GM18873 (cell line): ENCODE measurements around the gene PDZRN4.
"Not testable (repeated sequence)": the region's sequence is repeated elsewhere in the genome, so short reads cannot be mapped to it uniquely, and the experiment has no call there.

Source experiments
- ATAC-seq: cut with Tn5 transposase; IDR thresholded peaks from one replicate; pipeline ENCODE4 v1.9.1; 2021; ENCODE audit warnings: mild to moderate bottlenecking, moderate library complexity, moderate number of reproducible peaks; ENCODE audit not compliant: unreplicated experiment, low FRiP score

PDZRN4 gene

GRCh38 chr12:41277946-41278267, 89.8 kb downstream of the PDZRN4 start:
- no peak for ATAC-seq

DNA sequence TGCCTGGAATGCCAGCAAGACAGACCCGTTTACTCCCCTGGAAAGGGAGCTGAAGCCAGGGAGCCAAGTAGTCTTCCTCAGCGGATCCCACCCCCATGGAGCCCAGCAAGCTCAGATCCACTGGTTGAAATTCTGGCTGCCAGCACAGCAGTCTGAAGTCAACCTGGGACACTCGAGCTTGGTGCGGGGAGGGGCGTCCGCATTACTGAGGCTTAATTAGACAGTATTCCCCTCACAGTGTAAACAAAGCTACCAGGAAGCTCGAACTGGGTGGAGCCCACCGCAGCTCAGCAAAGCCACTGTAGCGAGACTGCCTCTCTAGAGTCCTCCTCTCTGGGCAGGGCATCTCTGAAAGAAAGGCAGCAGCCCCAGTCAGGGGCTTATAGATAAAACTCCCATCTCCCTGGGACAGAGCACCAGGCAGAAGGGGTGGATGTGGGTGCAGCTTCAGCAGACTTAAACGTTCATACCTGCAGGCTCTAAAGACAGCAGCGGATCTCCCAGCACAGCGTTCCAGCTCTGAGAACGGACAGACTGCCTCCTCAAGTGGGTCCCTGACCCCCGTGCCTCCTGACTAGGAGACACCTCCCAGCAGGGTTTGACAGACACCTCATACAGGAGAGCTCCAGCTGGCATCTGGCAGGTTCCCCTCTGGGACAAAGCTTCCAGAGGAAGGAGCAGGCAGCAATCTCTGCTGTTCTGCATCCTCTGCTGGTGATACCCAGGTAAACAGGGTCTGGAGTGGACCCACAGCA, 92.4 kb downstream of the PDZRN4 start:
- ATAC-seq = not testable (repeated sequence)

DNA sequence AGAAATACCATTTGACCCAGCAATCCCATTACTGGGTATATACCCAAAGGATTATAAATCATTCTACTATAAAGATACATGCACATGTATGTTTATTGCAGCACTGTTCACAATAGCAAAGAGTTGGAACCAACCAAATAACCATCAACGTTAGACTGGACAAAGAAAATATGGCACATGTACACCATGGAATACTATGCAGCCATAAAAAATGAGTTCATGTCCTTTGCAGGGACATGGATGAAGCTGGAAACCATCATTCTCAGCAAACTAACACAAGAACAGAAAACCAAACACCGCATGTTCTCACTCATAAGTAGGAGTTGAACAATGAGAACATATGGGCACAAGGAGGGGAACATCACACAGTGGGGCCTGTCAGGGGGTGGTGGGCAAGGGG, 97.3 kb downstream of the PDZRN4 start:
- ATAC-seq = not testable (repeated sequence)

DNA sequence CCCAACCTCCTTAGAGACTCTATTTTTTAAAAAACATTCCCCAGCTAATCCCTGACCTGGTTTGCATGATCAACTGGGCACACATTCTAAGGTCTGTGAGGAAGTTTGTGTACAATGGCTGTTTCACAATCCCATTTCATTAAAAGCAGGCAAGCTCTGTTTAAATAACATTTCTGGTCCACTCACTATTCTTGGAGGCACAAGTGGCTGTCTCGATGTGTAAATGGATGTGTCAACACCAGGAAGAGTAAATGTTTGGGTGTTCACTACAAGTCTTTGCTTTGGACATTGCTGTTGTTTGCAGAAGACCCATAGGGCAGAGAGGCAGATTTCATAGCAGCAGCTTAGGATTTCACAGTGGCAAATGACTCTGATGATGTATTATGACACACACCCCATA, 98.3 kb downstream of the PDZRN4 start:
- no peak for ATAC-seq

DNA sequence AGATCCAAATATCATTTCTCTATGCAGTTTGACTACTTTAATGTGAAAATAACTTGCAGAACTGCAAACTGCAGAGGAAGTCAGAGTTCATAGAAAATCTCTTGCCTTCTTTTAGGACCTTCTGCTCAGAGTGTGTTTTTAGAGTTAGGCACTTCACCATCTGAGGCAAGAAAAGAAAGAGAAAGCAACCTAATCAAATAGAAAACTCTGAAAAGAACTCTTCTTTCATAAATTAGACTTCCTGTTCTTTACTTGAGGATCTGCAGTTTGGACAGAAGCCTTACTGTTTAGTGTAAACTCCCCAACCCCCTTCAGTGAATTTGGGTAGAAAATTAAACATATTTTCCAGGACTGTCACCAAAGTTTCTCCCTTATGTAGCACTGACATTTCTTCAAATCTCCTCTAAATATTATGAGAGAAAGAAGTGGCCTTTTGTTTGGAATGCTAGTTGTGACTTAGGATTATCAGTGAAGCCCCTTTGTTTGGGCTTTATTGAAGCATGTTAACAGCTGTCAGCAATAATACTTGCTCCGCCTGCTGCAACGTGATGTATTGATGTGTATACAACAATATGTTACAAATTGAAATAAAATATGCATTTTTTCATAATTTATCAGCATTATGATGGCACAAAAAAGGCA, 99.5 kb downstream of the PDZRN4 start:
- ATAC-seq = no peak

- no peak for ATAC-seq
These were observed 100.2 kb downstream of the PDZRN4 start for GRCh38 chr12:41288142-41288811.

DNA sequence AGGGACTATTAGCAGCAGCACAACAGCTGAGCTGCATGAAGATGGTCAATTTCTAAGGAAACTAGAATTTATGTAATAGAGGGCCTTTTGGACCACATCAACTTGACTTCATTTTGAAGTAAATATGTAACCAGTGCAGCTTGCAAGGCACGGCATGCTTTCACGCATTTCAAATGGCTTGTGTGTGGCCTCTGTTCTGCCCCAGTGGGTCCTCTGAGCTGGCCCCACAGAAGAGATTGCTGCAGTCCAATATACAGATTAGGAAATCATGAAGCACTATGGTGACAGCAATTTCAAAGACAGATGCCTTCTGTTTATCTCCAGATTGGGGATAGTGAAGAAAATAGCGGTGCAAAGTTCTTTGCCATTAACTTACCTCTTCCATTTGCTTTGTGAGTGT, 101.4 kb downstream of the PDZRN4 start:
- no peak for ATAC-seq

DNA sequence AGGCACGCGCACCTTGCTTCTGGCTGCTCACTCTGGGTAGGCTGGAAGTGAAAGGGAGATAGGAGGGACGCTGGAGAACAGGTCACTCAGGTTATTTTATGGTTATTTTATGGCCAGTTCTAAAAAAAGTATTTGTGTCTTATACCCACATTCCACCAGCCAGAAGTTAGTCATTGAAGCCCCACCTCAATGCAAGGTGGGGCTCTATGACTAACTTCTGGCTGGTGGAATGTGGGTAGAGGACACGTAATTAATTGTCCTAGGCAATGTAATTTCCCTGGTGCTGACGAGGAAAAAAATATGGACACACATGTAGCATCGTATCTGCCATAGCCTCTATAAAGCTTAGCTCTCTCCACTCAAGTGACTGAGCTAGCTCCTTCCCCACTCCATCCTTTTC, 104.9 kb downstream of the PDZRN4 start:
- ATAC-seq = no peak

- no peak for ATAC-seq
These were observed 105.3 kb downstream of the PDZRN4 start for GRCh38 chr12:41293461-41293860.

DNA sequence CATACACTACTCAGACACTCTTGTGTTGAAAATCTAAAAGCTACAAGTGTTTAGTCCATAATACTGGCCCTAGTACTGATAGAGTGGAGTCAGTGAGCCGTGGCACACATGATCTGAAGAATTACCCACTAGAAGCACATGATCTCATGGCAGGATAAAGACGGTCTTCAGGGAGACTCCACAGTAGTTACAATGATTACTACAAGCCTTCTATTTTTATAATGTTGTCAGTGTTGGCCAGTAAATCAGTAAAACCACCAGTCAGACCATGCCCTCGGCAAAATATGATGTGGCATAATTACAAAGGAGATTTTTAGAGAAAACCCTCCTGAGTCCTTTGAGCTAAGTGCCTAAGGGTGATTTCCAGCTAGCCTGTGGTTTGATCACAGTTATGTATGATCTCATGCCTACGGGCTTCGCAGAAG, 114.9 kb downstream of the PDZRN4 start:
- ATAC-seq = no peak

DNA sequence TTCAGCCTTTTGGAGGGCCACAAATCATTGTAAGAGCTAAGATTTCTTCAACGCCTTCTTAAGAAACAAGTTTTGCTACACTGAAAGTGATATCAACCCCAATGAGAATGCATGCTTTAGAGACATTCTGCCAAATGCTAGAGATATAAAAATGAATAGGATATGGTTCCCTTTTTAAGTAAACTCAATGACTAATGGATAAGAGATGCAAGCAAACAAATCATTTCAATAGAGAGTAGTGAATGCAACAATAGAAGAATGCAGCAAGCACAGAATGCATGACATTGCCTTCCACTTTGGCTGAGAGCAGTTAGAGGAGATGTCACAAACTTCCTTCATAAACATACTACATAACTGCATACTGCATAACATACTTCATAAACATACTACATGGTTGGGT, 116.4 kb downstream of the PDZRN4 start:
- ATAC-seq = no peak

DNA sequence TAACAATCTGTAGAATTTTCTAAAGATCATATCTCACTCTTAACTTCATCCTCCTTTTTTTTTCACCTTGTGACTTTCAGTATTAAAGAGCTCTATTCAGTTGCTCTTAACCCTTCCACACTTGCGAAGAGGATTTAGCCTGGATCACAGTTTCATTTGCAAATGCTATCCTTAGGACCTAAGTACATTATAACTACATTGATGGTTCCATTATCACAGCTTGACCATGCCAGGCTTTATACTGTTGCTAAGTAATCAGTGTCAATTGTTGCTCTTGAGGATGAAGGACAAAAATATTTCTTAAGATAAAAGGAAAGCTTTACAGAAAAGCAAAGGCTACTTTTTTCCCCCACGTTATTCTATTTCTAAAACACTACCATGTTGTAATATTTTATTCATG, 122.2 kb downstream of the PDZRN4 start:
- ATAC-seq = no peak

DNA sequence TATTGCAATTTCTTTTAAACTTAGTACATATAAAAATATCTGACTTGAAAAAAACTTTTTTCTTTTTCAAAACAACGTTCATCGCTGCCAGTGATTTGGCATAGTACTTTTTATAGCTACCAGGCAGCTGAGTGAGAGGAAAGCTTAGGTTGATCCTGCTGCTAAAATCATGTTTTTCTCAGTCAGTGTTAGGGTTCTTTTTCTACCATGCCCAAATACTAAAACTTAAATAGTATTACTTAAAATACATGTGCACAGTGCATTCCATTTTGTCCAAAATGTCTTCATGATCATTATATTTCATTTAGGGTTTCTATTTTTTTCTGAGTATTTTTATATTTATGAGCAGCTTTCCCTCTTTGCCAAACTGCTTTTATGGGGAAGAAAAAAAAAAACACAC, 123.8 kb downstream of the PDZRN4 start:
- ATAC-seq = no peak

GRCh38 chr12:41312451-41312850, 124.3 kb downstream of the PDZRN4 start:
- ATAC-seq = not testable (repeated sequence)

DNA sequence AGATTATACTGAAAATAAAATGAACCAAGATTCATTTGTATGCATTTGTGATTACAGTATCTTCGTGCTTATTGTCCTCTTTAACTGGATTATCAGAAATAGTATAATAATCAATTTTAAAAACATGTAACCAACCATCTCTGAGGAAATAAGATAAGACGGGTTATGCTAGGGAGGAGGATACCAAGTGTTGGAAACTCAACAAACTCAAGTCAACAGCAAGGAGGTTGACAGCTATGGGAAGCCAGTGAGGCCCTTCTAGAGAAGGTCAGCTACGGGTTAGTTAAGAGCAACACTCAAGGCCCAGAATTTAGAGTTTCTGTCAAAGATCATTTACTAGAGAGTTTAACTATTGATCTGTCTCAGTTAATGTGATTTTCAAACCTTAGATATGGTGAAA, 137.2 kb downstream of the PDZRN4 start:
- no peak for ATAC-seq

DNA sequence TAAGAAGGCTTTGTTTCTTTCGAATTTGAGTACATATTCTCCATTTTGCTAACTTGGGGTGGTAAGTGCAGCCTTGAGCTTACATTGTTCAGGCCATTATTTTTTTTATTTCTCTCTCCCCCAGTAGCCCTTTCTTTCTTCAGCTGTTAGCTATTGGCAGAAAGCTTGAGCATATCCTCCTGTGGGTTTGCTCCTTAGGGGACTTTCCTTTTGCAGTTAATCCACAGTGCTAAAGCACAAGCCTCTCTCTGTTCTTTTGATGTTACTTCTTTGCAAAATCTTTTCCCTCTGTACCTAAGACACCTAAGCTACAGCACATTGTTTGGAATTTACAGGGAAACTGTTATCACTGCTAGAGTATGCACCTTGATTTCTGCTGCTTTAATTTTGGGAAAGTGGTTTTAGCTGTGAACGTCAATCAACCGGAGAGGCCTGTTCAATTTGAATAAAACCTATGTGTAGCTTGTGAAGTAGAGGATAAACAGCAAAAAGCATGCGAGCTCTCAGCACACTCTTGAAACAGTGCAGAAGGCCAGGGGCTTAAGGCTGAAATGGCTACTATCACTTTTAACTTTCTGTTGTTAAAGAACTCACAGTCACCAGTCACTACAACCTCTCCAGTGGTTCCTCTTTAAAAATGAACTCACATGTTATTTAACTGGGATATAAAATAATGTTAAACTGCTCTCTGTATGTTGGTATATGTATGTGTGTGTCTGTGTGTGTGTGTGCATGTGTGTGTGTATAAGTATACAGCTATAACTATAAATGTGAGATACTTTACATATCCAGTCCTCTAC, 139.2 kb downstream of the PDZRN4 start:
- ATAC-seq = no peak

GRCh38 chr12:41333974-41334373, 145.9 kb downstream of the PDZRN4 start:
- ATAC-seq = no peak

- ATAC-seq = no peak
These were observed 146.3 kb downstream of the PDZRN4 start for GRCh38 chr12:41334390-41334789.

- ATAC-seq = no peak
These were observed 148.0 kb downstream of the PDZRN4 start for GRCh38 chr12:41336041-41336549.

DNA sequence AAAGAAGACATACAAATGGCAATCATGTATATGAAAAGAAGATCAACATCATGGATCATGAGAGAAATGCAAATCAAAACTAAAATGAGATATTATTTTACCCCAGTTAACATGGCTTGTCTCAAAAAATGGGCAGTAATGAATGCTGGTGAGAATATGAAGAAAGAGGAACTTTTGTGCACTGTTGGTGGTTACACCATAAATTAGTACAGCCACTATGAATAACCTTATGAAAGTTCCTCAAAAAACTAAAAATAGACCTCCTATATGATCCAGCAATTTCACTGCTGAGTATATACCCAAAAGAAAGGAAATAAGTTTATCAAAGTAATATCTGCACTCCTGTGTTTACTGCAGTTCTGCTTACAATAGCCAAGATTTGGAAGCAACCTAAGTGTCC, 151.7 kb downstream of the PDZRN4 start:
- ATAC-seq = no peak
